Parathyroid adenoma (tissue), 2 donors: ENCODE measurements around the gene SNX27.

Experiments used
- H2AFZ ChIP-seq: fragments of 300-600 bp; sonication (generic); one replicate; pipeline ENCODE4 v1.7.0; 2017; ENCODE audit warnings: antibody characterized with exemption, mild to moderate bottlenecking
- H3K27ac ChIP-seq: fragments of 300-600 bp; sonication (generic); one replicate; pipeline ENCODE4 v1.7.0; 2017
- H3K27me3 ChIP-seq: fragments of 300-600 bp; sonication (generic); one replicate; pipeline ENCODE4 v1.7.0; 2017; ENCODE audit warnings: low read length; ENCODE audit not compliant: control insufficient read depth, insufficient read depth
- H3K36me3 ChIP-seq: fragments of 300-600 bp; sonication (generic); one replicate; pipeline ENCODE4 v1.7.0; 2017; ENCODE audit warnings: low read length; ENCODE audit not compliant: control insufficient read depth, insufficient read depth
- H3K4me1 ChIP-seq: fragments of 300-600 bp; sonication (generic); one replicate; pipeline ENCODE4 v1.7.0; 2017; ENCODE audit warnings: control low read depth
- H3K4me2 ChIP-seq: fragments of 300-600 bp; sonication (generic); one replicate; pipeline ENCODE4 v1.7.0; 2017; ENCODE audit warnings: low read length
- H3K4me3 ChIP-seq: fragments of 300-600 bp; sonication (generic); one replicate; pipeline ENCODE4 v1.7.0; 2017; ENCODE audit warnings: low read depth, low read length
- H3K79me2 ChIP-seq: fragments of 300-600 bp; sonication (generic); one replicate; pipeline ENCODE4 v1.7.0; 2017; ENCODE audit warnings: control low read depth
- H3K9ac ChIP-seq: fragments of 300-600 bp; sonication (generic); one replicate; pipeline ENCODE4 v1.7.0; 2017; ENCODE audit warnings: mild to moderate bottlenecking
- H3K9me3 ChIP-seq: fragments of 300-600 bp; sonication (generic); one replicate; pipeline ENCODE4 v1.7.0; 2017; ENCODE audit warnings: low read length; ENCODE audit not compliant: control insufficient read depth
- TF ChIP-seq, protein P1 (sequence below): fragments of 300-600 bp; sonication (generic); IDR thresholded peaks from one replicate; pipeline ENCODE4 v1.7.0; 2017; ENCODE audit warnings: antibody characterized with exemption, mild to moderate bottlenecking
- donor health status: primary hyperparathyroidism.

The SNX27 gene

DNA sequence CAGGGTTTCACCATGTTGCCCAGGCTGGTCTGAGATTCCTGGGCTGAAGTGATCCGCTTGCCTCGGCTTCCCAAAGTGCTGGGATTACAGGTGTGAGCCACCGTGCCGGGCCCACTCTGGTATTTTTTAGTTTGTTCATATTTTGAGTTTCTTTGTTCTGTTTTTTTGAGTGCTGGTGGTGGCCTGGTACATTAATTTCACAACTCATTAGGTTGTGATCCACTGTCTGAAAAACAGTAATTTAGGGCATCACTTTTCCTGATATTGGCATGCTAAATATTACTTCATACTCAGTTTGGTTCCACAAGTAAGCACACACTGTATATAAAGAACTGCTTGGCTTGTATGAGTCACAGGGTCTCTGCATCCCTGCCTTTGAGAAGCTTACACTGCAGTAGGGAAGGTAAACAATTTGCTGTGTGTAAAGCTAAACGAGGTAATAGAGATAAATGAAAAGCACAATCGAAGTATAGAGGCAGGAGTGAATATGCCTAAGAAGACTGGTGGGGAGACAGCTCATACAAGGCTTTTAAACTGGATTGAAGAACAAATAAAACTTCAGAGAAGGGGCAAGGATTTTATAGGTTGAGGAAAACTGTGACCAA is 7.7 kb downstream of the SNX27 start:
- Histone ChIP-seq H3K4me1 (peaks cover 5% of the 10 kb centered on the region), H3K4me2 (no peak overlapping the region), H3K36me3 (no peaks in the 10 kb centered on the region), H3K79me2 (peaks cover 6% of the 10 kb centered on the region), H3K9ac (no peak overlapping the region), H3K4me3 (no peak overlapping the region), H3K9me3 (no peaks in the 10 kb centered on the region), H2AFZ (no peak overlapping the region), H3K27me3 (no peaks in the 10 kb centered on the region), H3K27ac (peak overlapping the region; percentile 42)
- TF ChIP-seq, protein P1, sequence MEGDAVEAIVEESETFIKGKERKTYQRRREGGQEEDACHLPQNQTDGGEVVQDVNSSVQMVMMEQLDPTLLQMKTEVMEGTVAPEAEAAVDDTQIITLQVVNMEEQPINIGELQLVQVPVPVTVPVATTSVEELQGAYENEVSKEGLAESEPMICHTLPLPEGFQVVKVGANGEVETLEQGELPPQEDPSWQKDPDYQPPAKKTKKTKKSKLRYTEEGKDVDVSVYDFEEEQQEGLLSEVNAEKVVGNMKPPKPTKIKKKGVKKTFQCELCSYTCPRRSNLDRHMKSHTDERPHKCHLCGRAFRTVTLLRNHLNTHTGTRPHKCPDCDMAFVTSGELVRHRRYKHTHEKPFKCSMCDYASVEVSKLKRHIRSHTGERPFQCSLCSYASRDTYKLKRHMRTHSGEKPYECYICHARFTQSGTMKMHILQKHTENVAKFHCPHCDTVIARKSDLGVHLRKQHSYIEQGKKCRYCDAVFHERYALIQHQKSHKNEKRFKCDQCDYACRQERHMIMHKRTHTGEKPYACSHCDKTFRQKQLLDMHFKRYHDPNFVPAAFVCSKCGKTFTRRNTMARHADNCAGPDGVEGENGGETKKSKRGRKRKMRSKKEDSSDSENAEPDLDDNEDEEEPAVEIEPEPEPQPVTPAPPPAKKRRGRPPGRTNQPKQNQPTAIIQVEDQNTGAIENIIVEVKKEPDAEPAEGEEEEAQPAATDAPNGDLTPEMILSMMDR = no peak

DNA sequence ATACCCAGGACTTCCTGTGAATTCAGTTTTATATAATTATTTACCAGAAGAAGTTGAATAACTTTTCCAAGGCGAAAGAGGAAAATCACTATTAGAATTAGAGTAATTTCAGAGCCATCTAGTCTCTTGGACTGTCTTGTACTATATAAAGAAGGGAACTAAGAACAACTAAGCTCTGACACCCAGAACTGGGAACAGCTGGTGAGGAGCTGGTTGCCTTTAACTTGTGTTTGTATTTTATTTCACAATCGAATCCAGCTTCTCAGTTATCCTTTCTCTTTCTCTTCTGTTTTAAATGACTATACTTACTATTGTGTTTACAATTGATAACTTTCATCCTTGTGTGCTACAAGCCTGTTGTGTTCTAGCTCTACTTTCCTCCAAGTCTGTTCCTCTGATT is 8.4 kb downstream of the SNX27 start:
- no peaks in the 10 kb centered on the region for H3K36me3 ChIP-seq
- no peaks in the 10 kb centered on the region for H3K9me3 ChIP-seq
- H3K79me2 ChIP-seq = peaks cover 9% of the 10 kb centered on the region
- no peaks in the 10 kb centered on the region for H3K27me3 ChIP-seq
- no peak overlapping the region for H3K9ac ChIP-seq
- peaks cover 5% of the 10 kb centered on the region for H3K4me1 ChIP-seq
- TF ChIP-seq, protein P1 = no peak
- H3K4me3 ChIP-seq = no peak overlapping the region
- peak overlapping the region; percentile 49 for H3K27ac ChIP-seq
- H3K4me2 ChIP-seq = no peak overlapping the region
- H2AFZ ChIP-seq = no peak overlapping the region

DNA sequence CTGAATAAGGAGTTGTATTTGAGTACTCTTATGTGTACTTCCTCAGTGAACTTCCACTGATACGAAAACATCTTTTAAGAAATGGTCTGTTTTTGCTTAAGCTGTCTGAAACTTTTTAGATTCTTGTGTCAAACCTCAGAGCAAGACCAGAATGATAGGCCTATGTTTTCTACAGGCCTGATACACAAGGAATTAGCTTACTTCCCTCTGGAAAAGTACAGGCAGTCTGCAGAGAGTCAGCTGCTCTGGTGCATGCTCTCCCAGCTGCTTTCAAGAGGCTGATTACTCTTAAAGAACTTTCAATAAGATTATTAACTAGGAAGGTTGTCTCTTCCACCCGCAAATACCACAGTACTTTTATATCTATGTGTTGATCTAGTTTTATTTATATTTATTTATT is 9.5 kb downstream of the SNX27 start:
- no peak overlapping the region for H2AFZ ChIP-seq
- no peaks in the 10 kb centered on the region for H3K36me3 ChIP-seq
- peaks cover 5% of the 10 kb centered on the region for H3K4me1 ChIP-seq
- H3K9me3 ChIP-seq = no peaks in the 10 kb centered on the region
- no peak overlapping the region for H3K4me2 ChIP-seq
- TF ChIP-seq, protein P1 = no peak
- no peak overlapping the region for H3K4me3 ChIP-seq
- peak overlapping the region; percentile 49 for H3K27ac ChIP-seq
- no peak overlapping the region for H3K9ac ChIP-seq
- no peaks in the 10 kb centered on the region for H3K27me3 ChIP-seq
- peaks cover 9% of the 10 kb centered on the region for H3K79me2 ChIP-seq

GRCh38 chr1:151624783-151625182 is 12.9 kb downstream of the SNX27 start:
- Histone ChIP-seq H3K36me3 (no peaks in the 10 kb centered on the region), H3K27ac (no peak overlapping the region), H2AFZ (no peak overlapping the region), H3K4me2 (no peak overlapping the region), H3K4me1 (peaks cover 5% of the 10 kb centered on the region), H3K79me2 (peaks cover 15% of the 10 kb centered on the region), H3K4me3 (no peak overlapping the region), H3K27me3 (no peaks in the 10 kb centered on the region), H3K9me3 (no peaks in the 10 kb centered on the region), H3K9ac (no peak overlapping the region)
- TF ChIP-seq, protein P1 = no peak

DNA sequence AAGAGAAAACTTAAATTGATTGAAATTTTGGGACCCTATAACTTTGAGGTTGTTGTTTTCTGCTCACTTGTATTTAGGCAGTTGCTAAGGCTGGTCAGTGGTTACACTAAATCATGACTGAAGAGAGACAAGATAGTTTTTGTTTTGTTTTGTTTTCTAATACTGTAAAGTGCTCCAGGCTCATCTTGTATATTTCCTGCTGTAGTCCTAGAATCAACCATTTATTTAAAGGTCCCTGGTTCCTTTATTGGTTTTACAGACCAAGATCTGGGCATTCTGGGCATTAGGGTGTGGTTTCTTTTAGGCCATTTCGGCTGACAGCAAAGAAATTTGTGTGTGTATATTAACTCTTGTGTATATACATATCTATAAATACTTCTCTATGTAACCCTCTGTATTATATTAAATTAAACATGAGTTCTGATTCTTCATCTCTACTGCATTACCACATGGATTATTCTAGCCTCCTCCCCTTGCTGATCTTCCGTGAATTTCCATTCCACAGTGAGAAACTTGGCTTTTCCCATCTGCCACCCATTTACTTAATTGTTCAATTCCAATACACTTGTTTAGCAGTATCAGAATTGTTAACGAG is 15.0 kb downstream of the SNX27 start:
- Histone ChIP-seq H3K4me2 (no peak overlapping the region), H3K9me3 (no peaks in the 10 kb centered on the region), H3K27ac (no peak overlapping the region), H3K9ac (no peak overlapping the region), H3K4me1 (peaks cover 4% of the 10 kb centered on the region), H3K27me3 (no peaks in the 10 kb centered on the region), H2AFZ (no peak overlapping the region), H3K36me3 (no peaks in the 10 kb centered on the region), H3K79me2 (peaks cover 15% of the 10 kb centered on the region), H3K4me3 (no peak overlapping the region)
- TF ChIP-seq, protein P1 = no peak
